Activated gamma-delta T cell (primary cell): ENCODE data around the gene CPE.
A peak's percentile ranks its signal among the peaks of the same experiment; 100 is the strongest.
"Not testable (repeated sequence)": the region's sequence is repeated elsewhere in the genome, so short reads cannot be mapped to it uniquely, and the experiment has no call there.

Experiments used
- DNase-seq: peaks from one replicate; lab custom pipeline; 2025; lab: John Stamatoyannopoulos, UW
- total RNA-seq, 2 donors: gene quantifications; one replicate each; lab custom pipeline; 2026; lab: John Stamatoyannopoulos, UW

CPE gene
- total RNA-seq = 0.10 to 0.48 reads per million in 2 donors

DNA sequence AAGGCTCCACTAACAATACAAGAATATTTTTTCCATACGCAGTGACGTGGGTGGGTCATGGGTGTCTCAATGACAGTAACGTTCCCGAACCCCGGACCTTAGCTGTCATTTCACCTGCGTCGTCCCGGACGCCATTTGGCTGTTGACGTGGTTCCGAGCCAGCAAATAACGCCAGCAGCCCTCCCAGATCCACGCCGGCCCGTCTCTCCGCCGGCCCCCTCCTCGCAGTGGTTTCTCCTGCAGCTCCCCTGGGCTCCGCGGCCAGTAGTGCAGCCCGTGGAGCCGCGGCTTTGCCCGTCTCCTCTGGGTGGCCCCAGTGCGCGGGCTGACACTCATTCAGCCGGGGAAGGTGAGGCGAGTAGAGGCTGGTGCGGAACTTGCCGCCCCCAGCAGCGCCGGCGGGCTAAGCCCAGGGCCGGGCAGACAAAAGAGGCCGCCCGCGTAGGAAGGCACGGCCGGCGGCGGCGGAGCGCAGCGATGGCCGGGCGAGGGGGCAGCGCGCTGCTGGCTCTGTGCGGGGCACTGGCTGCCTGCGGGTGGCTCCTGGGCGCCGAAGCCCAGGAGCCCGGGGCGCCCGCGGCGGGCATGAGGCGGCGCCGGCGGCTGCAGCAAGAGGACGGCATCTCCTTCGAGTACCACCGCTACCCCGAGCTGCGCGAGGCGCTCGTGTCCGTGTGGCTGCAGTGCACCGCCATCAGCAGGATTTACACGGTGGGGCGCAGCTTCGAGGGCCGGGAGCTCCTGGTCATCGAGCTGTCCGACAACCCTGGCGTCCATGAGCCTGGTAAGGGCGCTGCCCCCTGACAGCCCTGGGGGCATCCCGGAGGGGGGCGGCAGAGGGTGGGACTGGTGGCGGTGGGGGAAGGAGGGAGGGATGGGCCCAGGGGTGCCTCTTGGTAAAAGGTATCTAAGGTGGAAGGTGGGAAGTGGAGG is at the start of gene CPE:
TSS of gene CPE (plus strand) at position 264 of the 933 bp plus-strand sequence. CDS start at position 478, 214 bp downstream.
- peak; percentile 12 for DNase-seq

DNA sequence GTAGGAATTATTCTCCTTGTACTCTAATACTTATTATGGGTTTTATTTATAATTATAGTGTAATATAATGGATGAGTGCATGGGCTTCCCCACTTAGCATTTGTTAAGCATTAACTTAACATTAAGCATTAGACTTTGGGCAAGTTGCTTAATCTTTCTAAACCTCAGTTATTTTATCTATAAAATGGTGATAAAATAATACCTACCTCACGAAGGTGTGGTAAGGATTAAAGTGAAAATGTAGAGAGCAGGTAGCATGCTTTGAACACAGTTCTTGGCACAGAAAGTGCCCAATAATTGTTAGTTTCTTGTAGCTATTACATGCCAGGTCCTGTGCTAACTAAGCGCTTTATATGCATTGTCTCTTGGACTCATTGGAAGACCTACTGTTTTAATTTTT is 48.7 kb upstream of the CPE start:
- no peak for DNase-seq

DNA sequence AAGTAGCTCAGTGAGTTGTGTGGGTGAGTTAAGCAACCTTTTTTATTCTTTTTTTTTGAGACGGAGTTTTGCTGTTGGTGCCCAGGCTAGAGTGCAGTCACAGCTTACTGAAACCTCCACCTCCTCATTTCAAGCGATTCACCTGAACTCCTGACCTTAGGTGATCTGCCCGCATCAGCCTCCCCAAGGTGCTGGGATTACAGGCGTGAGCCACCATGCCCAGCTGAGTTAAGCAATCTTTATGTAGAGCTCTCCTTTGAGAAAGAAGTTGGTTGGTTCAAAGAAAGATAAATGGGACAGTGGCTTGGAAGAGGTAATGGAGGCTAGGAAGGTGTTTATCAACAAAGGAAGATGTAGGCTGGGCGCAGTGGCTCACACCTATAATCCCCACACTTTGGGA is 48.1 kb upstream of the CPE start:
- no peak for DNase-seq

DNA sequence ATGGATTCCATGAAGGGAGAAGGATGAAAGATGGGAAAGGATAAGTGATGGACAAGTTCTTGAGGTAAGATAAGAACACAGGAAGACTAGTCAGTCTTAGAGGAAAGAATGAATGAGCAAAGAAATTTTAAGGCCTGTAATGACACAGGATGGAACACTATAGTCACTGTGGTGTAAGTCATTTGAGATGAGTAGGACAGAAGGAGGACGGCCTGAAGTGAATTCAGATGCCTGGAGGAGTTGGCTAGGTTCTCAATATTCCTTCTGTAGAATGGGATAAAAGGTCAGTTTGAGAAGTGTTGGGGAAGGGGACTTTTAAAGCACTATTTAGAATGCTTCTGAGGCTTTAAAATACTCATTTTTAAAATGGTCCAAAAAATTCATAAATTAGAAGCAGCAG is 47.4 kb upstream of the CPE start:
- DNase-seq = no peak

DNA sequence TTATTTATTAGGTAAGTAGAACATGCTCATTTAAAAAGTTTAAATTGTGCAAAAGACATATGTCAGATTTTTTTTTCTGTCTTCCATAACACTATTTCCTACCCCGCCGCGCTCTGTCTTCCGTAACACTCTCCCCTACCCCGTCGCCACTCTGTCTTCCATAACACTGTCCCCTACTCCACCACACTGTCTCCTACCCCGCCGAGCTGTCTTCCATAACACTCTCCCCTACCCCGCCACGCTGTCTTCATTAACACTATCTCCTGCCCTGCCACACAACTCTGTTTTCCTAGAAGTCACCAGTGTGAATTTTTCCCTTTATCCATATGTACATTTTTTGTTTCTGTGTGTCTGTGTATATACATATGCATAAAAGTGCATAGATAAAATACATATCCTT is 47.0 kb upstream of the CPE start:
- DNase-seq = no peak

DNA sequence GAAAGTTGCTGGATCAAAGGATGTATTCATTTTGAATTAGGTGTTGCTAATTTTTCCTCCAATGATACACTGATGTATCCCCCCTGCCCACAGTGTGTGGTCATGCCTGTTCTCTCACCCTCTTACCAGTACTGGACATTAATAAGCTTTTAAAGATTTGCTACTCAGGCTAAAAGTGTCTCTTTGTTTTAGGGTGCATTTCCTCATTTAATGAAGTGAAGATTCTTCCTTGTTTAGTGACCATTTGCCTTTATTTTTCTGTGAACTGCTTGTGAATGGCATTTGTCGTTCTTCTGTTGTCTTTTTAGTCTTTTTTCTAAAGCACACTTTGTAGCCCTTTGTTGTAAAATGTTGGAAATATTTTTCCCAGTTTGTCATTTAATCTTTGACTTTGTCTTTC is 46.3 kb upstream of the CPE start:
- DNase-seq = no peak

DNA sequence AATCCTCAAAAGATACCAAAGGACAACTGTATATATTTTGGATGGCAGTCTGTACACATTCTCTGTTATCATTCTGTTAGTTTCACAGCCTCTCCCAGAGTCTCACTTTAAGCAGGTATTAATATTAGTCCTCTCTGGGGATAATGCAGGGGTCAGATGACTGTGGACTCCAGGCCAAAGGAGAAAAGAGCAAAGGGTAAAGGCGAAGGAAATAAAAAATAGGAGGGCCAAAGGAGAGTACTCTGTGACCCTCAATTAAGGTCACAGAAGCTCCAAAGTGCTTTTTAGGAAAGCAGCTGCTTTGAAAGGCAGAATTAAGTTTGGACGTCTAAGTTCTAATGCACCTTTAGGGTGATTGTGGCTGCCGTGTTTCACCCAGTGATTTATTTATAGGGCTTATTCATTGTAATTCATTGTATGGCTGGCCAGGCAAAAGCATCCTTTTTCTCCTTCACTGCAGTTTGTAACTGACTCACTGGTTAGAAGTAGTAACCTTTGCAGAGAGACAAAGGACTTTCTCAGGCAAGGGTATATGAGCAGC is 43.6 kb upstream of the CPE start:
- no peak for DNase-seq

DNA sequence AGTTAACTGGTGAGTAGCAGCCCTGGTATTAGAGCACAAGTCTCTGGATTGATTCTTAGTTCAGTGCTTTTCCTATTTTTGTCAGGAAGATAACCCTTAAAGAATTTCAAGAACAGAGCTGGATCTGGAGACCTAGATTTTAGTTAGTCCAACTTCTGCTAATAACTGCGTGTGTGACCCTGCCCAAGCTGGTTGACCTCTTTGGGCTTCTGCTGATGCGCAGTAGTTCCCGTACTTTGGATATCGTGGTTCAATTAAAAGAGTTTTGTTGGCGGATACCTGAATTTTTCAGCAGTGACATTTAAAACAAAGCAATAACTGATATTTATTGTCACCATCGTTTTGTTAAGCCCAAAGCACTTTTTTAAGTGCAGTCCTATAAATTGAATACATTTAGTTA is 42.1 kb upstream of the CPE start:
- DNase-seq = no peak

DNA sequence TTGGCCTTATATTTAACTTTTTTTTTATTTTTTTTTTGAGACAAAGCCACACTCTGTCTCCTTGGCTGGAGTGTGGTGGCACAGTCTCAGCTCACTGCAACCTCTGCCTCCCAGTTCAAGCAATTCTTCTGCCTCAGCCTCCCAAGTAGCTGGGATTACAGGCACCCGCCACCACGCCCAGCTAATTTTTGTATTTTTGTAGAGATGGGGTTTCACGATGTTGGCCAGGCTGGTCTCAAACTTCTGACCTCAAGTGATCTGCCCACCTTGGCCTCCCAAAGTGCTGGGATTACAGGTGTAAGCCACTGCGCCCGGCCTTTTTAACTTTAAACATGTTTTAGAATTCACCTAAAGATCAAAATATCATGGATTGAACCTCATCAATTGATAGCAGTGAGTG is 36.5 kb upstream of the CPE start:
- not testable (repeated sequence) for DNase-seq

DNA sequence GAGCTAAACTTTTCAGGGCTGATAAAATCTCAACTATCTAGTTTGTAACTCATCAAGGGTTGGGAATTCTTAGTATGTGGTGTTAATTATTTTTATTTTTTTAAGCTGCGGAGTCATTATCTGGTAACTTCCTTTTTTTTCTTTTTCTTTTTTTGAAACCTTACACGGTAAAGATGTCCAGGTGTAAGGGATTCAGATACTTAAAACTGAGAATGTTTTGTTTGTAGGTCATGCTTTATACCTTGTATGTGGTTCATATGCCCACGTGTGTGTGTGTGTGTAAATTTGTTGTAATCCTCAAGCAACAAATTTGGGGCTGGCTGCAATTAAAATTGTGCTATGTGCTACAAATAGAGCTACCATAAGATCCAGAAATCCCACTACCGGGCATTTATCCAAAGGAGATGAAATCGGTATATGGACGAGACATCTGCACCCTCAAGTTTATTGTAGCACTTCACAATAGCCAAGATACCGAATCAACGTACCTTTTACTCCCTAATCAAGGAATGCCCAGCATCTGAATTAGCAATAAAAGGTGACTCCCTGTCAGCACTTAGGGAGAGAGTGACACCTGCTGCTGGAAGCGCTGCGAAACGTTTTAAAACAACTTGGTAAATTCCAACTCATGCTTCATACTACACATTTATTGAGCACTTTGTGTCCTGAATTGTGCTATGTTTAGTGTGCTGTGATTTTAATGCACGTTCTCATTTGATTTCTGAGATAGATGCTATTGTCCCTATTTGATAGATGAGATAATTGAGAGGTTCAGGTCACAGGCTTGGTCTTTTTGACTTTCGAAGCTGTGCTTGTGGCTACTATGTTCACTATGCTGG is 35.2 kb upstream of the CPE start:
- DNase-seq = no peak

DNA sequence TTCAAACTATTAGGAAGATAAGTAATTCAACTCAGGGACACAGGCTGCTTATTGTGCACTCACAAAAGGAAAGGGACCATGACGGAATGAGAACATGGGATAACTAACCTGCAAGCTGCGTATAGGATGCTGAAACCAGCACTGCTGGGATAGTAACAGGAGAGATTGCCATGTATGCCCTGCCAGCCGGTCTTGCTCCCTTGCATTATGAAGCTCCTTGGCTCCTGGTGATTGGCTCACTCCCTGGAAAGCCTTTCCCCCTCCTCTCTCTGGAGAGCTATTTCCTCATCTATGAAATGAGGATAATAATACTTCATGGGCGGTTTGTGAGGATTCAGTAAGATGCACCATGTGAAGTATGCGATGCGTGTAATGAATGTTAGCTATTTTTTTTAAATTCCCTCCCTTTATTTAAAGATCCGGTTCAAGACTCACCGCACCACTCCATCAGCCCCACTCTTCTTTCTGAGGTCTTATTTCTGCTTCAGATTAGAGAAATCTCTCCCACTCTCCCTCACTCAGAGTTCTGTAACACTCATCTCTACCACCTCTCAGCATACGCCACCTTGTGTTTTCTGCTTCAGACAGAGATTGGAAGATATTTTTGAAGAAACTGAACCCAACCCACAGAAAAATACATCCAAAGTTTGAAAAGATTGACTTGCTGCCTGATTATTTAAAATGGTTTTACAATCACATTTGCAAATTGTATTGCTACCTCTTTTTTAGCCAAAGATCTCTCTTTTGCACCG is 33.0 kb upstream of the CPE start:
- DNase-seq = no peak

DNA sequence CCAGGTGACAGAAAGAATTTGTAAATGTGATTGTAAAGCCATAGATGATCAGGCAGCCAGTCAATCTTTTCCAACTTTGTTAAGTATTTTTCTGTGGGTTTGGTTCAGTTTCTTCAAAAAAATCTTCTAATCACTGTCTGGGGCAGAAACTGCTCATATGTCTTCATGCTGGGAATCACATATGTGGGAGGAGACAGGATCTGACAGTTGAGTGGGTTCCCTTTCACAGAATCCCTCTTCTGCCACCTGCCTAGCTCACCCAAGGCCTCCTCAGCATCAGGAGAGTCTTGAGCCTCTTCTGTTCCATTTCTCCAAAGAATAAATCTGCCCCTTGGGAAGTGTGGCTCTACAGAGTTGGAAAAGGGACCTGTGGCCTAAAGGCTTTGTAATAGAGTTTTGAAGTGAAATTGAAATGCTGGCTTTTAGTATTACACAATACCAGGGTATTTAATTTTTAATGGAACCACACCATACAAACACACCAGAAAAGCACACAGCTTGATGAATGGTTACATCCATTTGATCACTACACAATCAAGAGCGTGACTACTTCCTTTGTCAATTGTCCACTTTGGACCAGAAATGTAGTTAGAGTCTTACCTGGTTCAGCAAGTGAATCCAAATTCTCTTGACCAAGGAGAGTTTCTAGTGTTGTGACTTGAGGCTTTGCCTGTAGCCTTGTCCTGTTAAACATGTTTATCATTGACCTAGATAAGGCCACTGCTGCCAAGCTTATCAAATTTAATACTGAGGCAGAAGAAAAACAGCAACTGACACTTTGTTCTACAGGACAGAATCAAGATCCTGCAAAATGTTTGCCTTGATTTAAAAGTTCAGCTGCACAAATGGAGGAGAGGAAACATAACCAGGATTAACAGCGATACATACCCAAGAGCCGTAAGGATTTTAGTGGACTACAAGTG is 30.9 kb upstream of the CPE start:
- no peak for DNase-seq

DNA sequence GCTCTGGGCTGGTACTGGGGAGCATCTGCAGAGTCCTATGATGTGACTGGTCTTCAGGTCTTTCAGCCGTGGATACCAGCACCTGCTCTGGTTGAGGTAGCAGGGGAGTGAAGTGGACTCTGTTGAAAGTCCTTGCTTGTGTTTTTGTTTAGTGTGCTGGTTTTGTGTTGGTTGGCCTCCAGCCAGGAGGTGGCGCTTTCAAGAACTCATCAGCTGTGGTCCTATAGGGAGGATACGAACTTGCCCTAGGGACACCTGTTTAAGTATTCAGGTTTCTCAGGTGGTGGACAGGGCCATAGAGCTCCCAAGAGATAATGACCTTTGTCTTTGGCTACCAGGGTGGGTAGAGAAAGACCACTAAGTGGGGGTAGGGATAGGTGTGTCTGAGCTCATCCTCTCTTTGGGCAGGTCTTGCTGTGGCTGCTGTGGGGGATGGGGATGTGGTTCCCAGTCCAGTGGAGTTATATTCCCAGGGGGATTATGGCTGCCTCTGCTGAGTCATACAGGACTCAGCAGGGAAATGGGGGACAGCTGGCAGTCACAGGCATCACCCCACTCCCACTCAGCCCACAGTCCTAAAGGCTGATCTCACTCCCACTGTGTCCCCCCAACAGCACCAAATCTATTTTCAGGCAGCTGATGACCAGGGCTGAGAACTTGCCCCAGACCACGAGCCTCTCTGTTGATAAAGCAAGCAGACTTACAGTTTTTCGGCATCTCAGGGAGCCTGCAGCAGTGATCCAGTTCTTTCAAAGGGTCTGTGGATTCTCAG is 27.3 kb upstream of the CPE start:
- DNase-seq = no peak

DNA sequence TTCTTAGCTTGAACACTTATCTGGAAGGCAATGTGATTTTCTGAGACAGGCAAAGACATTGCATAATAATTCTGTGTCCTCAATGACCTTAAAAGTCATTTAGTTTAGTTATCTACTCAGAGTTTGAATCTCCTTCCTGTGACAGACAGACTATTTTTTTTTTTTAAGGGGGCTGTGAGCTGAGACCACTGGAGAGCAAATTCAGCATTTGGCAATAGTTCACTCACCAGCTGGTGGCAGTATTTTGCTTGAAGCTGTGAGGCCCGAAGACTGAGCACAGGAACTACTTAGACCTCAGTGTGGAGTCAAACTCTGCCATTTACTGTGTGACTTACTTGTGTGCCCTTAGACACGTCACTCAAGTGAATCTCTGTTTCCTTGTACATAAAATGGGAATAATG is 22.9 kb upstream of the CPE start:
- no peak for DNase-seq

DNA sequence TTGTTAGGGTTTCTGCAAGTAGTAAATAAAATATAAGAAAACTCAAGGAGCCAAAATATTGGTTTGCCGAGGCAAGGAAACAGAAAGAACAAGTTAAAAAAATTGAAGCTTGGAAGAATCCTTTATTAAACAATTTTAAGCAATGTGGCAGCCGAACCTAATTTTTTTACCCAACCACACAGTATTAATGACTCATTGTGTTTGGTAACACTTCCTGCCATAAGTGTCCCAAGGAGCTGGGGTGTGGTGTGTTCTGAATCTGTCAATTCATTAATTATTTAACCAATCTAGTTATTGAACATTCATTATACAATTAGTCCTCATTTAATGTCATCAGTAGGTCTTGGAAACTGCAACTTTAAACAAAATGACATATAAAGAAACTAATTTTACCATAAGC is 19.3 kb upstream of the CPE start:
- no peak for DNase-seq

DNA sequence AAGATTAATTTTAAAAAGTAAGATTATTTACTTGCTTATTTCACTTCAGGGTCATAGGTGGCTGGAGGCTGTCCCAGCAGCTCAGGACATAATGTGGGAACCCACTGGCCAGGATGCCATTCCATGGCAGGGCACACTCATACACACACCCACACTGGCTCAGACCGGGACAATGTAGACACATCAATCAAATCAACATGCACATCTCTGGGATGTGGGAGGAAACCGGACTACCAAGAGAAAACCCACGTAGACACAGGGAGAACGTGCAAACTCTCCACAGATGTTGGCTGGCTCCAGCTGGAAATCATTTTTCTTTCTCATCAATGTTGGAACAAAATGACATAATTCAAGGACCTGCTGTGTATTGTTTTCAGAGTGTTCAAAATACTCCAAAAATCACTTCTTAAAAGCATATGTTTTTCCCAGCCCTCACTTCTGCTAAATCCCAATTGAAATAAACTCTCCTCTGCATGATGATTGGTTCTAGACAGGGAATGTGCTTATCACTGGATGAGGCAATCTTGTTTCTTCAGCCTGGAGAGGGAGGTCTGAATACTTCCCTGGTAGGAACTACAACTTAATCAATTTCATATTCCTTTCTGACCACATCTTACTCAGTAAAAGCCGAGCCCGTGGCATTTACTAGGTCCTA is 18.6 kb upstream of the CPE start:
- no peak for DNase-seq

DNA sequence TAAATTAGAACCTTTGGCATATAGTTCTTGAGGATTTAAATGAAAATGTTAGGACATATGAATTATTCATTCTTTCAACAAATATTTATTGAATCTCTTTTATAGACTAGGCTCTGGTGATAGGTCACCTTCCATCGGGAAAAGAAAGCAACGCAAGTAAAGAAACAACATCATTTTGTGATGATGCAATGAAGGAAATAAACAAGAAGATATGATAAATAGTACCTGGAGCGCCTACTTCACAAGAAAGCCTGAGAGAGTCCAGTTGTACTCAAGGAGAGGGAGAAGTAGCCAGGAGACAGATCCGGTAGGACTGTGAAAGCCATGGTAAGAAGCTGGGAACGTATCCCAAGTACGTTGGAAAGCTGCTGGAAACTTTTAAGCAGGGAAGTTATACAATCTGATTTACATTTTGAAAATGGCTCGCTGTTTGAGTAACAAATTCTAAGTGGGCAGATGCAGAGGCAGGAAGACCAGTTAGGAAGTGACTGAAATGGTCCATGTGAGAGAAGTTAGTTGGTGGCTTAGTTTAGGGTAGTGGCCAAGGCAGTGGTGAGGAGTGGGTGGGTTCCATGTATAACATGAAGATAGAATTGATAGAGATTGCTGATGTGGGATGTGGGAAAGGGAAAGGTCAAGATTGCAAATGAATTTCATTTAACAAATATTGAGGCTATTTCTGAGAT is 17.7 kb upstream of the CPE start:
- DNase-seq = no peak

DNA sequence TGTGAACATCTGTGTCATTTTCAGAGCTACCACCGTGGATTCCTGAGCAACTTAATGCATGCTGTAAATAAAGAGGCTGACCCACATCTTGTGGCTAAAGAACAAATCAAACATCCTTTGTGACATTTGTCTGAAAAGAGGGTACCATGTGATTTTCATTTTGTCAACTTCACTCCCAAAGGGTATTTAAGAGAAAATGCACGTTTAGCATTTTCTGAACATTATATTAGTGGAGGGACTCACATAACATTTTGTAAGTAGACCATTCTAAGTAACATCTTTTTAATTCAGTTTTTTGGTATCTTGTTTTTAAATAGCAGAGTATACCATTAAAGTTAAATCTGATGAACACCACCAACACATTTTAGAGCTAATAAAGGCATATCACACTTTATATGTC is 17.0 kb upstream of the CPE start:
- no peak for DNase-seq
